Dedifferentiated amniotic fluid mesenchymal stem cell (primary cell): ENCODE results near the gene CSNK1A1.
"Not testable (repeated sequence)": the region's sequence is repeated elsewhere in the genome, so short reads cannot be mapped to it uniquely, and the experiment has no call there.

Experiments used
- DNase-seq: peaks from one replicate; pipeline ENCODE4 v3.0.0-alpha.2; 2016; ENCODE audit errors: extremely low spot score

The CSNK1A1 gene

DNA sequence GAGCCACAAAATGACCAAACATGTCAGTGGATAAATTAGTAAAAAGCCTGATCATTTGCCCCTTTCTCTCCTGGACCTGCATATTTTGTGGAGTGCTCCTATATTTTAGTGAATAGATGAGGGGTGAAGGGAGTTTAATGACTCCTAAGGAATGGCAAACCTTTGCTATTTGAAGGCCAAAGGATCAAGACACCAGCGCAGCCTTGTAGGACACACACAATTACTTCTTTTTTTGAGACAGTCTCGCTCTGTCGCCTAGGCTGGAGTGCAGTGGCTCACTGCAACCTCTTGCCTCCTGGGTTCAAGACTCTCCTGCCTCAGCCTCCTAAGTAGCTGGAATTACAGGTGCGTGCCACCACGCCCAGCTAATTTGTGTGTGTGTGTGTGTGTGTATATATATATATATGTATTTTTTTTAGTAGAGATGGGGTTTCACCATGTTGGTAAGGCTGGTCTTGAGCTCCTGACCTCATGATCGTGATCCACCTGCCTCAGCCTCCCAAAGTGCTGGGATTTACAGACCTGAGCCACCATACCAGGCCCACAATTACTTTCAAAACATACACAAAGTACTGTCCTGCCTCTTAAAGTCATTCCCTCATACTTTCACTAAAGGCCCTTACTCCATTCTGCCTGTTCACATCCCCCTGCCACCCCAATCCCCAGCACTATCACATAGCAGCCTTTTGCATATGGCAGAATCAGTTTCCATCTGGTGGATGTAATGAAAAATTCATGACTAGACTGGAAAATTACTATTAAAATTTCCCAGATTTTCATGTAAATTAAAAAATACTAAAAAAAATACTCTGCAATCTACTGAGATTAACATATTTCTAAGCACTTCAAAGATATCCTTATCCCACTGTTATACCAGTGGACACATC, 60.4 kb downstream of the CSNK1A1 start:
- DNase-seq: no peak

DNA sequence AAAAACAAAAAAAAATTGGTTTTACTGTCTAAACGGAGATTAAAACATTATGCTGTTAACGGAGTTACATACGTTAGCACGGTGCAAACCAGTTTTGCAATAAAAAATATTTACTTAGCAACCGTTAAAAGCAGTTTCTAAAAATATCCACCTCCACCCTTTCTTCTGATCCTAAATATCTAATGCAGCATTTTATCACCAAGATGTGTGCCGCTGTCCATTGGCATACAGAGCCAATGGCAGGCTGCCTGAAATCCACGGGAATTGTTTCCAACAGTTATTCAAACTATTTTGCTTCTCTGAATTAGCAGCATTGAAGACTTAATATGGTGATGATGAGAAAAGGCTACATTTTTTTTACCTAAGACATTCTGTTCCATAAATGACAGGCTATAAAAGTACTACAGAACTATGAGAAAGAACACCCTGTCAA, 61.6 kb downstream of the CSNK1A1 start:
- DNase-seq: no peak

DNA sequence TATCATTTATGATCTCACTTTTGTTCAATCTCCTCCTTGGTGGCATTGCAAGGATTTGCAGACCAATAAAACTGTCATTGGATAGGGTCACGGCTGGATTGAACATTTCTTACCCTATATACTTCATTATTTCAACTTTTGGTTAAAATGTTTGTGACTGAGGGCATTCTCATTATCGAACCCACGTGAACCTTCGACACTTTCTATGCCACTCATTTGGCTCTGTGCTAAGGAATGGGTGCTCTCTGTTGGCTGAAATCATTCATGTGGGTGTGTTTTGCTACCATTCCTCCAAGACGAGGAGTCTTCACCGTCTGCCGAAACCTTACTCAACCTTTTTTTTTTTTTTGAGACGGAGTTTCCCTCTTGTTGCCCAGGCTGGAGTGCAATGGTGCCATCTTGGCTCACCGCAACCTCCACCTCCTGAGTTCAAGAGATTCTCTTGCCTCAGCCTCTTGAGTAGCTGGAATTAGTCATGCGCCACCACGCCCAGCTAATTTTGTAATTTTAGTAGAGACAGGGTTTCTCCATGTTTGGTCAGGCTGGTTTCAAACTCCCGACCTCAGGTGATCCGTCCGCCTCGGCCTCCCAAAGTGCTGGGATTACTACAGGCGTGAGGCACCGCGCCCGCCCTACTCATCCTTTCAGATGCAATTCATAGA, 62.5 kb downstream of the CSNK1A1 start:
- no peak for DNase-seq

DNA sequence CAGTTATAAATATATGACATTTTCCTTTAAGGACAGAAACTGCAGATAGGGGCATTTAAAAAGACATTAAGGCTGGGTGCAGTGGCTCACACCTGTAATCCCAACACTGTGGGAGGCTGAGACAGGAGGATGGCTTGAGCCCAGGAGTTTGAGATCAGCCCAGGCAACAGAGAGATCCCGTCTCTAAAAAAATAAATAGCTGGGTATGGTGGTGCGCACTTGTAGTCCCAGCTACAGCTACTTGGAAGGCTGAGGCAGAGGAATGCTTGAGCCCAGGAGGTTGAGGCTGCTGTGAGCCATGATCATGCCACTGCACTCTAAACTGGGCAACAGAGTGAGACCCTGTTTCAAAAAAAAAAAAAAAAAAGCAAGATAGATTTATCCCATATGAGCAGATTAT, 63.6 kb downstream of the CSNK1A1 start:
- DNase-seq: no peak

DNA sequence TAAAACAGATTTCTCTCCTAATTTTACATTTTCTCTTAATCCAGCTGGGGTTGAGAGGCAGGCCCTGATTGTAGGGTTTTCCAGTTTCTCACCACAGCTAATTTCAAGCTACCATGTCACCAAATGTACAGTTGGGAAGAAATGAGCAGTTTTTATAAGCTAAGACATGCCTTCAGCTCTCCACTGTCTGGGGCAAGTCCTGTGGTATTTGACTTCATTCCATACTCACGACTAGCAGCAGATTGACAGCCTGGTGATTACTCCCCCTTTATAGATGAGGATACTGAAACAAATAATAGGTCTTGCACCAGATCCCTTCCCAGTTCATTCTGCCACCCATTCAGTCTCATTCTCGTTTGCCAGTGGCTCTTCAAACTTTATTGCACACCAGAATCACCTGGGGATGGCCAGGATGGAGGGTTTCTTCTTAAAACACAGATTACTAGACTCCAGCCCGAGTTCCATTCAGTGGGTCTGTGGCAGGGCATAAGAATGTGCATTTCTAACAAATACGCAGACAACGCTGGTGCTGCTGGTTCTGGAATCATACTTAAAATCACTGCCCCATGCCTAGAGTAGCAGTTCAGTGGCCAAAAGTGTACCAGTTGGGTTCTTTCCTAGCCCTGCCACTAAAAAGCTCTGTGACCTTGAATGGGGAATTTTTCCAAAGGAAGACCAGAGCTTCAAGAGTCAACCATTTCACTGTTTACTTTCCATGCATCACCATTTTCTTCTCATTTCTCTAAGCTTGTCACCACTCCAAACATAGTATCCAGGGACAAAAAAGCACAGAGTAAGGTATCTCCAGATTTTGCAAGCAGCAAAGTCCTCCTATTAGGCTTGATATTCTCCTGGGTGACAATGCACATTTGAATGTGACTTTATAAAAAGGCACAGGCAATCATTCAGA, 64.3 kb downstream of the CSNK1A1 start:
- DNase-seq: peak; percentile 57

DNA sequence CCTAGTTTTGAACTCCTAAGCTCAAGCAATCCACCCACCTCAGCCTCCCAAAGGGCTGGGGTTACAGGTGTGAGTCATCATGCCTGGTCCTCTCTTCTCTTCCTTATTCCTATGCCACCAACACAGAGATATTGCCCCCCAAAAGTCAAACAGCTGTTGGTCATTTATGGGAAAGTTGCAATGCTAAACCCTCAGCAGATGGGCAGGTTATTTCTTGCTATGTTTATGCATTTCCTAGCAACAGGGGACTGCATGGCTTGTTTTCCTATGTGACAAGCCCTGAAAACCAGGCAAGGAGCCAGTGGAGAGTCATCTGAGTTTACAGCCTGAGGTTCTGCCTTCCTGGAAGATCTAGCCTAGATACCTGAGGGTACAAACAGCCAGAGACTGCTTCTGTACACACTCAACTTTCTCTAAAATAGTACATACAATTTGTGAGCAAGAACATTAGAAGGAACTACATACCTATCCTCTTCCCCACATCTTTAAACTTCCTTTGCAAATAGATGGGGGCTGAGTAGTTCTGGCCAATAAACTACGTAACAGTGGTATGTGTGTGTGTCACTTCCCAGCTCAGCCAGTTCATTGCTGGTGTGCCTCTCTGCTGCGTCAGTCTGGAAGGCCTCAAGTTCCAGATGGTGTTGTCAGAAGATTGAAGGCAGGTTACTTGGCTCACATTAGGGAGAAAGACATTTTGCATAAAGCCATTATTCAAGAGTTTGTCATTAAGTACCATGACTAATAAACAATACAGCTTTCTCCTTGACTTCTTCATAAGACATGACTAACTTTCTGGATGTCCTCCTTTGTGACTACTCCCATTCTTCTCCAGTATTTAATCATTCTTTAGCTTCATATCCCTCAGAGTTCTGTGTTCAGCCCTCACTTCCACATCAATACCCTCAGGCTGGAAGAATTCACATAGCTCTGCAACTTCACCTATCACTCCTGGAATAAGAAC, 65.3 kb downstream of the CSNK1A1 start:
- DNase-seq: peak; percentile 92

DNA sequence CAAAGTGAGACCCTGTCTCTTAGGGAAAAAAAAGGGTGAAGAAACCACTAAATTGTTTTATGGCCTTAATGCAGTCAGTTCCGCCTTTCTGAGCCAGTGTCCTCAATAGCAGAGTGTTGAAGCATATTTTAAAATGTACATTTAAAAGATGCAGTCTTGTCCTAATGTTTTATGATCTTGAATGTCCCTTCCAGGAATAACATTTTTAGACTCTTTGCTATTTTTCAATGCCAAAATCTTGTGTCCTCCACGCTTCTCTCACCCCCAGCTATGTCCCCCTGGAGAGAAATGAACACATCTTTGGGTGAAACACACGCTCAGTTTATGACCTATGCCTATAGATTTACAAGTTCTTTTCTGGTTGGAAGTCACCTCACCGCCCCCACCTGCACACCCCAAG, 69.8 kb downstream of the CSNK1A1 start:
- no peak for DNase-seq

DNA sequence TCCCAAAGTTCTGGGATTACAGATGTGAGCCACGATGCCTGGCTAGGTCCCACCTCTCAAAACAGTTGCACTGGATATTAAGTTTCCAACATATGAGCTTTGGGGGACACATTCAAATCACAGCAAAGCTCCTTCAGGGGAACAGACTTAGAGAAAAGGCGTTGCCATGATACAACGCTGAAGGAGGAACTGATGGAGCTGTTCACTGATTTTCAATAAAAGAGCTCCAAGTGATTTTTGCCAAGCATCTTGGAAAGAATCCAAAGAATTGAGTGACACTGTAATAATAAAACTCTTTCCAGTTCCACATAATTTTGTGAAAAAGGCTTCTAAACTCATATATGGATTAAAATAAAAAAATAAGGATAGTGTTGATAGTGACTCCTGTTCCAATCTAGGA, 72.5 kb downstream of the CSNK1A1 start:
- DNase-seq: no peak

DNA sequence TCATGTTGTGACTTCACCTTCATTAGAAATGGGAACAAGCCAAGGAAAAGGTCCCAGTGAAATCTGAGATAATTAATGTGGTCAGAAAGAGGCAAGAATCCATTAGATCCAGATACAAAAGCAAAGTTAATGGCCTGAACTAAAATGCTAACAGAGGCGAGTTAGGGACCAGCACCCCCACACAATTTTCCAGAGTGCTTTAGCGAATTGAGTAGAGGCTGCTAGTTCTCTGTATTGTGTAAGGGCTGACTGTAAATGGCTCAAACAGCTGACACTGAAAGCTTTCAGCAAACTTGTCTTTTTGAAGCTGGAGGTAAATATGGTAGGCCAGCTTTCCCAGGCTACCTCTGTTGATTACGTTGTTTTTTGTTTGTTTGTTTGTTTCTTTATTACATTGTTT, 75.5 kb downstream of the CSNK1A1 start:
- DNase-seq: no peak

DNA sequence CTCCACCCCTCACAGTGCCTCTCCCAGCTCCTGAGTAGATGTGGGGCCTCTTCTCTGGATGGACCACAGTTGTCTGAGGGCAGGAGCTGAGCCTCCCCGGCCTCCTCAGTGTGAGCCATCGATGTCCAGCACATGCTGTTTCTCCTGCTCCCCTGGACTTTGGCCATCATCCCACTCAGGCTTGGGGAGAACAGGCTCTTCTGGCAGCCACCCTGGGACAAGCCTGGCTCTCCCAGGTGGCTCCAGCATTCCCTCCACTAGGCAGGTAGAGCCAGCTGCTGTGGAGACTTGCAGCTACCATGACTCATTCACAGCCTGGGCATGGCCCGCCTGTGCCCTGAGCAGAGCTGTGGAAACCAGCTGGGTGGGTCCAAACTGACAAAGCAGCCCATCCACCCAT, 77.0 kb downstream of the CSNK1A1 start:
- DNase-seq: no peak

DNA sequence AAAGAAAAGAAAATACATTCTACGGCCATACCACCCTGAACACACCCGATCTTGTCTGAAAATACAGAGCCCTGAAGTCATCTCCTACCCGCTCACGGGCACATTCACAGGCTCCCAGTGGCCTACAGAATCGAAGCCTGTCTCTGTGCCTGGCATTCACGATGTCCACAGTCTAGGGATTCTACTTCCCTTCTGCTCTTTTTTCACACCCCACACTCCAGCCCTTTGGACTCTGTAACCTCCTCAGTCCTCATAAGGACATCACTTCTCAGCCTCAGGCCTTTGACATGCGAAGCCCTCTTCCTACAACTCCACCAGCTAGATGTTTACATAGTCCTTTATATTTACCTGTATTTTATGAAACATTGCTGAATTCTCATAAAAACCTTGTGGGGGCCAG, 77.8 kb downstream of the CSNK1A1 start:
- no peak for DNase-seq

DNA sequence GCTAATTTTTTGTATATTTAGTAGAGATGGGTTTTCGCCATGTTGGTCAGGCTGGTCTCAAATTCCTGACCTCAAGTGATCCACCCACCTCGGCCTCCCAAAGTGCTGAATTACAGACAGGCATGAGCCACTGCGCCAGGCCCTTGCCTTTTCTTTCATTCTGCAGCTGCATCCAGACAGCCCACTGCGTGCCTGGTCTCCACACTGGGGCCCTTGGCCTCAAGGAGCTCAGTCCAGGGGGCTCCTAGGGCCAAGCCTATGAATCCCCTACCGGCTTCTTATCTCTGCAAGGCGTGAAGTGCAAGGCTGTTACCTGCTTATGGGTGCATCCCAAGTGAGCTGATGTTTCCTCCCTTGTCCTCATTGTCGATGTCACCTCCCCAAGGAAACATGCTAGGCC, 78.8 kb downstream of the CSNK1A1 start:
- no peak for DNase-seq

DNA sequence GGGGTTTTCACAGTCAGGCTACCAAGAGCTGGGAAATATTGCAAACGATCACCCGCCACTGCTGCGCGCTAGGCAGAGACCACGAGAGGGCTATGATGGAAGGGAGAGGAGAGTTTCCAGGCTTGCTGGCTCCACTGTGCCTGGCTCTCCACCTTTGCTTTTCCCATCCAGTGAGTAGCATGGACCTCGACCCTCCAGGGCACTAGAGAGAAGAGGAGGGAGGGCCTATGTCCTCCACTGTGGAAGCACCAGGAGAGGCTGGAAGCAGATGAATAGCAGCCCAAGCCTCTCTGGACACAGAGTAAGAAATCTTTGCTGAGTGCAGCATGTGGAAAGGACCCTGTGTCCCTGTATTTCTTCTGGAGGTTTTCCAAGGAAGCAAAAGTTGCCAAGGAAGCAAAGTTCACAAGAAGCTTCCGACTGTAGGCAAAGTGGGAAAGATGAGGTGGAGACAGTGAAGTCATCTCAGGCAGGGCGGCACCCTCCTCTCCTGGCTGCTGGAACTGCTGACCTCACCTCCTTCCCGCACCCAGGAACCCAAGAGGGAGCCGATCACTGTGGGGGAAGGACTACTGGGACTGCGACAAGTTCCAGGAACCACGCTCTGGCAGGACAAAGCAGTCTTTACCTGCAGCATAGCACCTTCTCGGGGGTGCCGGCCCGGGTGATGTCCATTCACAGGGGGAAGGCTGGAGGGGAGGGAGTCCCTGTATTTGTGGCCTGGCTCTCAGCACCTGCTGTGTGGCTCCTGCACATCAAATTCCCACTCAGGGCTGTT, 79.6 kb downstream of the CSNK1A1 start:
- no peak for DNase-seq

DNA sequence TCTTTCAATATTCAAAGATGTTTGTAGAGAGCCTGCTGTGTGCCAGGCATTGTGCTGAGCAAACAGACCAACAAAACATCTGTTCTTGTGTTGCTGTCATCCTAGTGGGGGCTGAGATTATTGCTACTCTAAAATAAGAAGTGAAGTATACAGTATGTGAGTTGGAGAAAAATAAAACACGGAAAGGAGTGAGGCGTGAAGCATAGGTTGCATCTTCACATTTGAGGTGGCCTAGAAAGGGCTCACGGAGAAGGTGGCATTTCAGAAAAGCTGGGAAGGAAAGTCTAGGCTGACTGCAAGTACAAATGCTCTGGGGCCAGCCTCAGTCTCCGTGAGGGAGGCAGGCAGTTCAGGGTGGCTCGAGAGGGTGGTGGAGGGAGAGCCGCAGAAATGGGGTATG, 80.3 kb downstream of the CSNK1A1 start:
- DNase-seq: no peak

DNA sequence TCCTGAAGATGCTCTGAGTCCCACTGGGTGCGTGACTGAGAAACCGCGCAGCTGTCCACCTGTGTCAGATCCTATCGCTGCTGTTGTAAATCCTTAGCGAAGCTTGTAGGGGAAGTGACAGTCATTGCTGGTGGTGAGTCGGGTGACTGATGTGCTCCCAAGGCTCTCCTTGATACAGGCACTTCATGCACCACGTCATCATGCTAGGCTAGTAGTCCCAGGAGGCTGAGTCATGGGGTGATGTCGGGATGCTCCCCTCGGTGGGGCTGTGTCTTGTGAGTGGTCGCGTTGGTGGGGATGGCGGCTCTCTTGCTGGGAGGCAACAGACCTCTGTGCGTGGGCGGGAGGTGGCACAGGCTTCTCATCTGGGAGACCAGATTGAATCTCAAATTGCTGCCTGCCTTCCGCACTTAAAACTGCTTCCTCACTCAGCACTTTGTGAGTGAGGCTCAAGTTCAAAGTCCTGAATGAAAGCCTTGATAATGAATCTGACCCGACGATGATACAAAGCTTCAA, 84.7 kb downstream of the CSNK1A1 start:
- no peak for DNase-seq

DNA sequence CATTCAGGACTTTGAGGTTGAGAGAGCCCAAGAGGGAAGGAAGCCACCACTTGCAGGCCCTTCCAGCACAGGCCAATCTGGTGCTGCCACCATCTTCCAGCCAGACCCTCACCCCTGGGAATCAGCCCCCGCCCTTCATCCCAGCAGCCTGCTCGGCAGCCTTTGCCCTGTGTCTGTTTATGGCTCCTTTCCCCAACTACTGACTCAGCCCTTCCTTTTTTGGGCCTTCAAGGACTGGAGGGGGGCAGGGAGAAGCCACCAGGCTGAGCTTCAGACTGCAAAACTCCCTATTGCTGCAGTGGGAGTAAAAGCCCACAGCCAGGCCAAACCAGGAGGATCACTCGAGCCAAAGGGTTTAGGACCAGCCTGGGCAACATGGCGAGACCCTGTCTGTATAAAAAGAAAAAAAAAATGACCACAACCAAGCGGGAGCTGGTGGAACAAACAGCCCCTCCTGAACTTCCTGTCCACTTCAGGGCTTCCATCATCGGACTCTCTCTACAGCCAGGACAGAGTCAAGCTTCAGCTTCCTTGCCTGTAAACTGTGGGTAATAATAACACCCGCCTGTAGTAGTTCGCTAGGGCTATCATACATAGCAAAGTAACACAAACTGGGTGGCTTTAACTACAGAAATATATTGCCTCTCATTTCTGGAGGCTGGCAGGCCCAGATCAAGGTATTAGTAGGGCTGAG, 86.3 kb downstream of the CSNK1A1 start:
- DNase-seq: no peak

DNA sequence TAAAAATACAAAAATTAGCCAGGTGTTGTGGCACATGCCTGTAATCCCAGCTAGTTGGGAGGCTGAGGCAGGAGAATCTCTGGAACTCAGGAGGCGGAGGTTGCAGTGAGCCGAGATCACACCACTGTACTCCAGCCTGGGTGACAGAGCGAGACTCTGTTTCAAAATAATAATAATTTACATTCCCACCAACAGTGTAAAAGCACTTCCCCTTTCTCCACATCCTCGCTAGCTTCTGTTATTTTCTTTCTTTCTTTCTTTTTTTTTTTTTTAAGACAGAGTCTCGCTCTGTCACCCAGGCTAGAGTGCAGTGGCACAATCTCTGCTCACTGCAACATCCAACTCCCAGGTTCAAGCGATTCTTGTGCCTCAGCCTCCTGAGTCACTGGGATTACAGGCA, 89.3 kb downstream of the CSNK1A1 start:
- not testable (repeated sequence) for DNase-seq

DNA sequence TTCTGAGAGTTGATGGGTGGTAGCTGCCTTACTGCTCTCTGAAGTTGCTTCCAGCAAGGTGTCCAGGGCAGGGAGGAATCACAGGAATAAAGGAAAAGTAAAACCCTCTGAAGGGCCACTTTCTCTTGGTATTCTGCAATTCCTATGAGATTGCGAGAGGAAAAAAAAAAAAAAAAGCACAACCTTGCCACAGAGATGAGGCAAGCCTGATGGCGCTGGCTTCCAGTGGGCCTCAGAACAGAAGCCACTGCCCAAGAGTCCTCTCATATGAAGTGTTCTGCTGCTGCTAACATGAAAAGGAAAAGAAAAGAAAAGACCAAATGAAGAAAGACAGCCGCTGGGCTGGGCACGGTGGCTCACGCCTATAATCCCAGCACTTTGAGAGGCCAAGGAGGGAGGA, 91.3 kb downstream of the CSNK1A1 start:
- no peak for DNase-seq

DNA sequence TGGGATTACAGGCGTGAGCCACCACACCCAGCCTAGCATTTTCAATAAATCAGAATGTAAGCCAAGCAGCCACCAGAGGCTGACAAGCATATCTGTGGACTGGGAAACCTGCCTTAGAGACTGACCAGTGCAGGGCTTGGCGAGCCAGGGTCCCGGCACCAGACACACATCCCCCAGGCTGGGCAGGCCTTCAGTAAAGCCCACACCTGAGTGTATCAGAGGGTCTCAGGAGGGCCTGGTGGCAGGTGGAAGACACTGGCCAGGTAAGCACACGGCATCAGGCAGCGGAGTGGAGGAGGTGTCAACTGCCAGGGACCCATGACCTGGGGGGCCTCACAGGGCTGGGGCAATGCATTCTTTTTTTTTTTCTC, 93.9 kb downstream of the CSNK1A1 start:
- no peak for DNase-seq
